ENCODE data around the gene PUM2. TPM values are rescaled to one million over a fixed set of nuclear protein-coding genes. Genes with fewer than 3 reads are reported as not detected.

The PUM2 gene
- total and polyA plus RNA-seq, 2 of the 13 experiments (the other 11 are each of a cell fraction or from before 2014, with no cell fraction given) = 69.6 to 69.8 TPM

- TF ChIP-seq CBX2 (IDR thresholded peaks at IDR 0.05; ENCODE audit: low read depth, low read length) = no peak
- TF ChIP-seq CBX2 (CRISPR knock-in tag; IDR thresholded peaks at IDR 0.05; ENCODE audit: low read depth) = no peak
- no peak for TF ChIP-seq ZNF234 (CRISPR knock-in tag; conservative IDR thresholded peaks at IDR 0.05)
- no peak for TF ChIP-seq U2AF2 (IDR thresholded peaks at IDR 0.05; ENCODE audit: low read depth, low read length)
- no peak for TF ChIP-seq CERS6 (CRISPR knock-in tag; IDR thresholded peaks at IDR 0.05)
- TF ChIP-seq ZNF629 (CRISPR knock-in tag; conservative IDR thresholded peaks at IDR 0.05) = no peak
- no peak for TF ChIP-seq ZC3H4 (CRISPR knock-in tag; IDR thresholded peaks at IDR 0.05; ENCODE audit: borderline replicate concordance)
- no peak for TF ChIP-seq HNF4A (CRISPR knock-in tag; IDR thresholded peaks at IDR 0.05)
- TF ChIP-seq ZNF564 (CRISPR knock-in tag; IDR thresholded peaks at IDR 0.05) = no peak
- no peak; the same call in 1 of the 2 replicates for TF ChIP-seq HOXA3 (CRISPR knock-in tag; IDR thresholded peaks at IDR 0.05)
- TF ChIP-seq AFF4 (CRISPR knock-in tag; IDR thresholded peaks at IDR 0.05) = no peak
- 0 out of 2 replicates have a peak, but pooled peaks have one; percentile 26 for TF ChIP-seq SRF (IDR thresholded peaks at IDR 0.05; ENCODE audit: low read depth, low read length)
- TF ChIP-seq POLR2A (IDR thresholded peaks at IDR 0.05; ENCODE audit: insufficient read depth in 1 of 2, low read depth in 2 of 2, low read length in 2 of 2) = no peak
- peak; percentile 94; the same call in 1 of the 2 replicates for TF ChIP-seq ZNF33B (CRISPR knock-in tag; IDR thresholded peaks at IDR 0.05)
- no peak for TF ChIP-seq SMAD9 (CRISPR knock-in tag; IDR thresholded peaks at IDR 0.05)
- no peak for TF ChIP-seq ZNF776 (CRISPR knock-in tag; IDR thresholded peaks at IDR 0.05)
- TF ChIP-seq AKAP8 (CRISPR knock-in tag; IDR thresholded peaks at IDR 0.05) = no peak
- TF ChIP-seq ZNF383 (CRISPR knock-in tag; IDR thresholded peaks at IDR 0.05; ENCODE audit: borderline replicate concordance) = no peak
- TF ChIP-seq SOX5 (CRISPR knock-in tag; IDR thresholded peaks at IDR 0.05; ENCODE audit: borderline replicate concordance) = peak; percentile 50; the same call in 1 of the 2 replicates
- peak; percentile 90; the same call in 1 of the 2 replicates for TF ChIP-seq KDM3A (CRISPR knock-in tag; IDR thresholded peaks at IDR 0.05; ENCODE audit: low read depth)
- TF ChIP-seq HNF1A (IDR thresholded peaks at IDR 0.05; ENCODE audit: low read depth) = no peak
- TF ChIP-seq HNF1A (CRISPR knock-in tag; IDR thresholded peaks at IDR 0.05; ENCODE audit: borderline replicate concordance) = peak; percentile 21; the same call in 1 of the 2 replicates
- peak; percentile 55; the same call in 1 of the 2 replicates for TF ChIP-seq ZNF788 (CRISPR knock-in tag; IDR thresholded peaks at IDR 0.05; ENCODE audit: borderline replicate concordance)
- no peak for TF ChIP-seq SRY (CRISPR knock-in tag; IDR thresholded peaks at IDR 0.05)
Measured at GRCh38 chr2:20378891-20379519, 28.4 kb upstream of the PUM2 start (continued).
